Nephron progenitor cell (in vitro differentiated cells): ENCODE data around the gene PARD3.
"Not testable (repeated sequence)": the region's sequence is repeated elsewhere in the genome, so short reads cannot be mapped to it uniquely, and the experiment has no call there.

Source experiments
- DNase-seq: peaks from one replicate; pipeline ENCODE4 v3.0.0; 2021
- H3K27ac Mint-ChIP-seq: 2 replicates; pipeline ENCODE4 v1.8.0; 2021; ENCODE audit warnings: mild to moderate bottlenecking, moderate library complexity, mixed read lengths
- H3K27me3 Mint-ChIP-seq: 2 replicates; pipeline ENCODE4 v1.8.0; 2021; ENCODE audit warnings: mild to moderate bottlenecking, low read depth, mixed read lengths; ENCODE audit not compliant: poor library complexity
- H3K36me3 Mint-ChIP-seq: 2 replicates; pipeline ENCODE4 v1.8.0; 2021; ENCODE audit warnings: low read depth, mixed read lengths
- H3K4me1 Mint-ChIP-seq: 2 replicates; pipeline ENCODE4 v1.8.0; 2021; ENCODE audit warnings: mixed read lengths
- H3K4me3 Mint-ChIP-seq: 2 replicates; pipeline ENCODE4 v1.8.0; 2021; ENCODE audit warnings: mild to moderate bottlenecking, moderate library complexity, mixed read lengths
- H3K9me3 Mint-ChIP-seq: 2 replicates; pipeline ENCODE4 v1.8.0; 2021; ENCODE audit warnings: mild to moderate bottlenecking, moderate library complexity, mixed read lengths
- TF ChIP-seq, protein P1 (sequence below): fragments of 200-600 bp; sonication (generic); IDR thresholded peaks from 2 replicates; pipeline ENCODE4 v1.5.0; 2021; ENCODE audit warnings: antibody characterized with exemption

Gene PARD3

DNA sequence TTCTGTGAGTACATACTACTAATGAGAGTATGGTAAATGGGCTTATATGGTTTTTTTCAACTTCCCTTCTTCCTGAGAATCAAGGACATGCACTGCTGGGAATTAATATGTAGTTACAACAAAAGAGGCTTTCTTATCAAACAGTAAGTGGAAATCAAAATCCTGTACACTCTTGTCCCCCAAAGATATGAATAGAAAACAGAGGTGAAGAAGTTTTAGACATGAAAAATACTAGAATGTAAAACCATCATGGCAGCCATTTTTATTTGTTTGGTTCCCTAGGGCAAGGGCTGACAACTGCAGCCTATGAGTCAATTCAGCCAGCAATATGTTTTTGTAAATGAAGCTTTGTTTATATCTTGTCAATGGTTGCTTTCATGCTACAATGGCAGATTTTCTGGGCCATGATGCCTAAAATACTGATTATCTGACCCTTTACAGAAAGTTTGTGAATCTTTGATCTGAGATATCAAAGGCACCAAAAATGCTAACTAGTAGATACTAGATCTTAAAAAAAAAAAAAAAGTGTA, 422.4 kb downstream of the PARD3 start:
- Mint-ChIP-seq H3K9me3 (no peaks in the 10 kb centered on the region), H3K4me1 (peaks cover 10% of the 10 kb centered on the region), H3K4me3 (no peak overlapping the region), H3K27ac (peak overlapping the region; percentile 65), H3K27me3 (no peaks in the 10 kb centered on the region), H3K36me3 (peaks cover 18% of the 10 kb centered on the region)
- TF ChIP-seq, protein P1, sequence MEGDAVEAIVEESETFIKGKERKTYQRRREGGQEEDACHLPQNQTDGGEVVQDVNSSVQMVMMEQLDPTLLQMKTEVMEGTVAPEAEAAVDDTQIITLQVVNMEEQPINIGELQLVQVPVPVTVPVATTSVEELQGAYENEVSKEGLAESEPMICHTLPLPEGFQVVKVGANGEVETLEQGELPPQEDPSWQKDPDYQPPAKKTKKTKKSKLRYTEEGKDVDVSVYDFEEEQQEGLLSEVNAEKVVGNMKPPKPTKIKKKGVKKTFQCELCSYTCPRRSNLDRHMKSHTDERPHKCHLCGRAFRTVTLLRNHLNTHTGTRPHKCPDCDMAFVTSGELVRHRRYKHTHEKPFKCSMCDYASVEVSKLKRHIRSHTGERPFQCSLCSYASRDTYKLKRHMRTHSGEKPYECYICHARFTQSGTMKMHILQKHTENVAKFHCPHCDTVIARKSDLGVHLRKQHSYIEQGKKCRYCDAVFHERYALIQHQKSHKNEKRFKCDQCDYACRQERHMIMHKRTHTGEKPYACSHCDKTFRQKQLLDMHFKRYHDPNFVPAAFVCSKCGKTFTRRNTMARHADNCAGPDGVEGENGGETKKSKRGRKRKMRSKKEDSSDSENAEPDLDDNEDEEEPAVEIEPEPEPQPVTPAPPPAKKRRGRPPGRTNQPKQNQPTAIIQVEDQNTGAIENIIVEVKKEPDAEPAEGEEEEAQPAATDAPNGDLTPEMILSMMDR: no peak
- no peak for DNase-seq

DNA sequence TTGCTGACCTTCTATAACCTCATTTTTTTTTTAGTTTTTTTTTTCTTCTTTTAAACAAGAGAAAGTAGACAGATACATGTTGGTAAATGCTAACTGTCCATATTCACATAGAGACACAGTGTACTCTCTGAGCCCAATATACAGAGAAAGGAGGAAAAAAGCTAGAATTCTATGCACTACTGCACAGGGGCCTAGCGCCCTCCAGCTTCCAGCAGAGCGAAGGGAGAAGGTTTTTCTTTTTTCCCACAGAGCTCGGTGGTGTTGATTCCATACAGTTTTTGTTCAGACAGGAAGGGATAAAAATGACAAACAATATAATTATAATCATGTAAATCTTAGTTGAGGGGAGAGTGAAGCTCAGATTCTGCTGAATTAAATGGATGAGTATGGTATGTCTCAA, 423.9 kb downstream of the PARD3 start:
- H3K9me3 Mint-ChIP-seq, DNase-seq, H3K27me3 Mint-ChIP-seq, H3K4me3 Mint-ChIP-seq: not testable (repeated sequence)
- Mint-ChIP-seq H3K4me1 (peaks cover 10% of the 10 kb centered on the region), H3K27ac (peak overlapping the region; percentile 73), H3K36me3 (peaks cover 11% of the 10 kb centered on the region)

DNA sequence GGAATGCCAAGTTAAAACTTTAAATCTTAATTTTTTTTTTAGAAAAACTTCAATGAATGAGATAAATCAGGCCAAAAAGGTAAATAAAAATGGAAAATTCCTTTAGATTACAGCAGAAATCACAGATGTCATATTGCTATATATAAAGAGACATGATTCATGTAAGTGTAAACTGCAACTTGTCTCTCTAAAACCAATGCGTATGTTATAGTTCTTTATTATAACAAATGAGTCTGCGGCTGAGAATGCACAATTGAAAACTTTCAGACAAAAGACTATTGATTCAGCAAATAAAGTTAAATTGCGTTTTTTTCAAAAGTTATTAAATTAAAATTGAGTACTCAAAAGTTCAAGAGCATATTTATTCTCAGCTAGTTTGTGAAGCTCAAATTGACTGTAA, 425.3 kb downstream of the PARD3 start:
- H3K4me3 Mint-ChIP-seq: no peak overlapping the region

DNA sequence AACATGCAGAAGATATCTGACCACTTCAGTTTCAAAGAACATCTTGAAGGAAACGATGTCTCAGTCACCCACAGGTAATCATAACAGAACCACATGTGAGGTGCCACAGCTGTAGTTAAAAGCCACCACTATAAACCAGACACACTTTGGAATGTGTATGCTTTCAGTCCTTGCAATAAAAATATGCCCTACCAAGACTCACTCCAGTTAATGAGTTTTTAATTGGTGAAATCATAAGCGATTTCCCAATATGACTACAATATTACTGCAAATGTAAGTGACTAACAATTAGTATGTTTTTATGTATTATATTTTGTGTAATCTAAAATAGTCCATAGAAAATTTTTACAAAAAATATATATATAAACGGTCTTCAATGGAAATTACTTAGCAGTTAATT, 428.2 kb downstream of the PARD3 start:
- peaks cover 17% of the 10 kb centered on the region for H3K36me3 Mint-ChIP-seq
- H3K9me3 Mint-ChIP-seq: no peaks in the 10 kb centered on the region
- H3K4me3 Mint-ChIP-seq: no peak overlapping the region

More for the DNA sequence above, 425.3 kb downstream of the PARD3 start:
- no peak for DNase-seq
- Mint-ChIP-seq H3K4me1 (peaks cover 10% of the 10 kb centered on the region), H3K9me3 (no peaks in the 10 kb centered on the region), H3K36me3 (peaks cover 6% of the 10 kb centered on the region), H3K27ac (no peak overlapping the region), H3K27me3 (no peaks in the 10 kb centered on the region)
- TF ChIP-seq, protein P1: no peak

DNA sequence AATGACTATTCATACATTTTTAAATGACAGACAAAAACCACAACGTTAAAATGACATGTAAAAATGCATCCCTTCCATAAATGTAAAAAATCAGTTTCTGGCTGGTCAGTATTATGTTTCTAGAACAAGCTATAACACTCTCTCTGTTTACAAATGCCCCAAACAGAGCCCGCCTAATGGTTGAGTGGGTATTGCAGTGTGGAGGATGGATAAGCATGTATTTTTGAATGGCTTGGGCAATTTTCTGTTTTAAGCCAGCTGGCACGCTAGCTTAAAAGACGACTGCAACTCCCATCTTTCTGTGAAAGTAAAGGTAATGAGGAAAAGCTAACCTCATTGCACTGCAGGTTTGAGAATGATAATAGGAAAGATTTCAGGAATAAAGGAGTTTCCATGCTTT, 430.7 kb downstream of the PARD3 start:
- Mint-ChIP-seq H3K36me3 (peaks cover 26% of the 10 kb centered on the region), H3K27me3 (no peaks in the 10 kb centered on the region), H3K27ac (no peak overlapping the region), H3K4me3 (no peak overlapping the region), H3K9me3 (no peaks in the 10 kb centered on the region), H3K4me1 (peaks cover 6% of the 10 kb centered on the region)
- TF ChIP-seq, protein P1: no peak
- no peak for DNase-seq

More for the DNA sequence above, 428.2 kb downstream of the PARD3 start:
- Mint-ChIP-seq H3K27me3 (no peaks in the 10 kb centered on the region), H3K4me1 (peaks cover 10% of the 10 kb centered on the region), H3K27ac (no peak overlapping the region)
- TF ChIP-seq, protein P1: no peak
- DNase-seq: no peak

DNA sequence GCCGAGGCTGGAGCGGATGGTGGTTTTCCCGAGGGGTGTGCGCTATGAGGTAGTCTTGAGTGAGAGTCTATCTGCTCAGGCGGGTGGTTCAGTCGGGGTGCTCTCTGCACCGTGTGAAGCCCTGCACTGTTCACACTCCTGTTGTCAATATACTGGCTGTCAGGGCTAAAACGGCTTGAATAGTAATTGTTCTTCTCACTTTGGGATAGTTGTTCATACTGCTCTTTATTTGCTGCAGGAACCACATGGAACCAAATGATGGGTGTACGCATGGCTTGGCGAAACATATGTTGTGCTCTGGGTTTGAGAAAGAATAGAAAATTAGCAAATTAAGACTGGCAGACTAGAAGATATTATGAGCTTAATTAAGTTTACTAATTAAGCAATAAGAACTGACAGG, 432.5 kb downstream of the PARD3 start:
- H3K9me3 Mint-ChIP-seq: no peaks in the 10 kb centered on the region

More for the DNA sequence above, 432.5 kb downstream of the PARD3 start:
- TF ChIP-seq, protein P1: no peak
- Mint-ChIP-seq H3K27ac (peak overlapping the region; percentile 13), H3K4me3 (no peak overlapping the region), H3K27me3 (no peaks in the 10 kb centered on the region), H3K4me1 (no peaks in the 10 kb centered on the region), H3K36me3 (peaks cover 38% of the 10 kb centered on the region)
- DNase-seq: no peak
